T-helper 1 cell treated with Interleukin-12 subunit alpha and Interleukin-12 subunit beta and Interleukin-4 antibody, amounts not matched to agents 30 μg/mL and 1 μg/mL, for 36 hours (primary cell): ENCODE results near the gene LSAMP.

Experiments
- H3K27ac Mint-ChIP-seq: one replicate; pipeline ENCODE4 v1.8.0; 2021; ENCODE audit warnings: mild to moderate bottlenecking, mixed read lengths
- H3K27me3 Mint-ChIP-seq: one replicate; pipeline ENCODE4 v1.8.0; 2021; ENCODE audit warnings: low read depth, mixed read lengths
- H3K36me3 Mint-ChIP-seq: one replicate; pipeline ENCODE4 v1.8.0; 2021; ENCODE audit warnings: low read depth, mixed read lengths
- H3K4me1 Mint-ChIP-seq: one replicate; pipeline ENCODE4 v1.8.0; 2021; ENCODE audit warnings: low read depth, mixed read lengths
- H3K4me3 Mint-ChIP-seq: one replicate; pipeline ENCODE4 v1.8.0; 2021; ENCODE audit warnings: mild to moderate bottlenecking, moderate library complexity, mixed read lengths
- H3K9me3 Mint-ChIP-seq: one replicate; pipeline ENCODE4 v1.8.0; 2021; ENCODE audit warnings: mixed read lengths

LSAMP gene

GRCh38 chr3:116265976-116266584 lies 179.2 kb downstream of the LSAMP start:
- Mint-ChIP-seq H3K9me3 (no peaks in the 10 kb centered on the region), H3K27me3 (no peaks in the 10 kb centered on the region), H3K27ac (no peak overlapping the region), H3K4me3 (no peak overlapping the region), H3K4me1 (no peaks in the 10 kb centered on the region), H3K36me3 (no peaks in the 10 kb centered on the region)

GRCh38 chr3:116265320-116265695 lies 180.0 kb downstream of the LSAMP start:
- no peak overlapping the region for H3K4me3 Mint-ChIP-seq
- no peaks in the 10 kb centered on the region for H3K4me1 Mint-ChIP-seq
- H3K9me3 Mint-ChIP-seq: no peaks in the 10 kb centered on the region
- no peaks in the 10 kb centered on the region for H3K36me3 Mint-ChIP-seq
- no peak overlapping the region for H3K27ac Mint-ChIP-seq
- no peaks in the 10 kb centered on the region for H3K27me3 Mint-ChIP-seq

- no peak overlapping the region for H3K4me3 Mint-ChIP-seq
- H3K27me3 Mint-ChIP-seq: no peaks in the 10 kb centered on the region
- no peak overlapping the region for H3K27ac Mint-ChIP-seq
- no peaks in the 10 kb centered on the region for H3K4me1 Mint-ChIP-seq
- H3K36me3 Mint-ChIP-seq: no peaks in the 10 kb centered on the region
- H3K9me3 Mint-ChIP-seq: no peaks in the 10 kb centered on the region
These were observed 180.6 kb downstream of the LSAMP start for GRCh38 chr3:116264546-116265319.

DNA sequence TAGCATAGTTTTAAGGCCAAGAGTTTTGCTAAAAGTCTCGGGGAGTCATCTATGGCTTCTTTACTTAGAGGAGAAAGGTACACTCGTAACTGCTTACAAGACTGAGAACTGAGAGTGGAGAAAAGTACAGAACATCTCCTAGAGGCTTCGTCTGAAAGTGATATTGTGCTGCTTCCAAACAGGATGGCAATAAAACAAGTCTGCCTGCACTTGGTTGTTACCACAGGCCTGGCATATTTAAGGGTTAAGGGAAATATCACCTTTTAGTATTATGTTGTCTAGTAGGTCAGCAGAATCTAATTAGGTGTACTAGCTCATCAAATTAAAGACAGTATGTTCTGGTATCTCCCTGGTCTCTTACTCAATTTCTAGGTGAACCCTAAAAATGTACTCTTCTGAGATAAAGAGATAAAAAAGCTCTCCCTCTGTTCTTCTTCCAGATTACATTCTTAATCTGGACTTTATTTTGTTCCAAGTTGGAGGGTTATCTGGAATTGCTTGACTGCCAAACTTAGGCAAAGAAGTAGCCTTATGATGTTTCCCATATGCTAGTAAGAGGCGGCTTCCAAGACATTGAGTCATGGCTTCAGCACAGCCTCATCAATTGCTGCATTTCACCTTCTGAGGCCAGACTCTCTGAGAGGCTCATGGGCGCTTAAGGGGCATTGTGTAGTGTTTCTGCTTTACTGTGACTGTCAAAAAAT lies 181.3 kb downstream of the LSAMP start:
- Mint-ChIP-seq H3K4me1 (no peaks in the 10 kb centered on the region), H3K4me3 (no peak overlapping the region), H3K36me3 (no peaks in the 10 kb centered on the region), H3K27ac (no peak overlapping the region), H3K27me3 (no peaks in the 10 kb centered on the region), H3K9me3 (no peaks in the 10 kb centered on the region)

GRCh38 chr3:116260491-116260890 lies 184.8 kb downstream of the LSAMP start:
- Mint-ChIP-seq H3K27me3 (no peaks in the 10 kb centered on the region), H3K4me1 (no peaks in the 10 kb centered on the region), H3K36me3 (no peaks in the 10 kb centered on the region), H3K27ac (no peak overlapping the region), H3K9me3 (no peaks in the 10 kb centered on the region), H3K4me3 (no peak overlapping the region)

DNA sequence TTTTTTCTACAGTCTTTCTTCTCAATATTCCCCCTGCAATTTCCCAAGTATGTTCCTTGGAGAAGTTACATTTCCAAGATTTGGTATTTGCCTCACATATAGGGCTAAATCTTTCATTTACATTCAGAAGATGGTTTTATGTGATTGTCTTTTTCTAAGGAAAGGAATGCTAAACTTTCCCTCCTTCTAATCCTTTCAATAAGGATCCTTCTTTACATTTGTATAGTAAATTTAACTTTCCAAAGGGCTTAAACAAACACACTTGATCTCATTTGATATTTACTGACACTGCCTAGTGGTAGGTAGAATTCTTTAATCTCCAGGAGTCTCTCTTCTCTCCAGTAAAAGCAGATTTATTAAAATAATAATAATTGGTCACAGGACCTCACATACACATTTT lies 185.3 kb downstream of the LSAMP start:
- Mint-ChIP-seq H3K4me1 (no peaks in the 10 kb centered on the region), H3K27ac (no peak overlapping the region), H3K4me3 (no peak overlapping the region), H3K27me3 (no peaks in the 10 kb centered on the region), H3K9me3 (no peaks in the 10 kb centered on the region), H3K36me3 (no peaks in the 10 kb centered on the region)

- Mint-ChIP-seq H3K36me3 (no peaks in the 10 kb centered on the region), H3K9me3 (no peaks in the 10 kb centered on the region)
These were observed 188.3 kb downstream of the LSAMP start for GRCh38 chr3:116256843-116257485.

GRCh38 chr3:116254541-116254940 lies 190.7 kb downstream of the LSAMP start:
- Mint-ChIP-seq H3K9me3 (no peaks in the 10 kb centered on the region), H3K36me3 (no peaks in the 10 kb centered on the region)

More at GRCh38 chr3:116256843-116257485, 188.3 kb downstream of the LSAMP start:
- Mint-ChIP-seq H3K4me3 (no peak overlapping the region), H3K27me3 (no peaks in the 10 kb centered on the region), H3K27ac (no peak overlapping the region), H3K4me1 (no peaks in the 10 kb centered on the region)

DNA sequence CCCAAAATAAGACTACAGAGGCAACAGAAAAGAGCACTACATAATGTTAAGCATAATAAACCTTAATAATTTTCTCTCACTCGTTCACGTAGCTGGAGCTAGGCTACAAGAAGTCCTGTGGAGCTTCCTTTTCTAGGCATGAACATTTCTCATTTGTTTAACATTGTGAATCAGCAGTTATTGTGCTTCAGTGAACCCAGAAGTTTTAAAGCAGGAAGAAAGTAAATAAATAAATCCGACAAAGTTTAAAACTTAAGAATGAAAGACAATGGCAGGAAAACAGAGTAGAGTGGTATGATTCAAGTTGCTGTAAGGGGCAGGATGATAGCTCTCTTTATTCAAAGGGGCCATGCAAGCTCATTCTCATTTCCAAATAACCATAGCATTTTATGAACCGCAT lies 191.8 kb downstream of the LSAMP start:
- Mint-ChIP-seq H3K27ac (no peak overlapping the region), H3K36me3 (no peaks in the 10 kb centered on the region), H3K4me1 (no peaks in the 10 kb centered on the region), H3K4me3 (no peak overlapping the region), H3K9me3 (no peaks in the 10 kb centered on the region), H3K27me3 (no peaks in the 10 kb centered on the region)

More at GRCh38 chr3:116254541-116254940, 190.7 kb downstream of the LSAMP start:
- Mint-ChIP-seq H3K27me3 (no peaks in the 10 kb centered on the region), H3K4me3 (no peak overlapping the region), H3K4me1 (no peaks in the 10 kb centered on the region), H3K27ac (no peak overlapping the region)

DNA sequence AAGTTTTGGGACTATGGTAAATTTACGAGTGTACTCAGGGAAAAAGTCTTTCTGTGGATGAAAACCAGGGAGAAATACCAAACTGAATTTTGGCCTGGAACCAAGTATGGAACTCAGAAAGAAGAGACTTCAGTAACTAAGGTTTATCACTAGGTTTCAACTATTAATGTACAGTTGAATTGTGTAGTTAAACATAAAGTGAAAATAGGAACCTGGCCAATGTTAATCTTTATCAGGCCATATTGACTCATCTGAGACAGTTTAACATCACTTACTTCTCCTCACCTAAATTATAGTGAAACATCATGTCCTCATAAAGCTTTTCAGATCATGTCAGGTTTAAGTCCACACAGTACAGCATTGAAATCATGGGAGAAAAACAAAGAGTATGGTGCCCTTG lies 197.7 kb downstream of the LSAMP start:
- no peaks in the 10 kb centered on the region for H3K27me3 Mint-ChIP-seq
- peaks cover 4% of the 10 kb centered on the region for H3K9me3 Mint-ChIP-seq
- H3K4me3 Mint-ChIP-seq: no peak overlapping the region
- no peak overlapping the region for H3K27ac Mint-ChIP-seq
- no peaks in the 10 kb centered on the region for H3K36me3 Mint-ChIP-seq
- no peaks in the 10 kb centered on the region for H3K4me1 Mint-ChIP-seq

GRCh38 chr3:116246406-116246980 lies 198.8 kb downstream of the LSAMP start:
- H3K4me3 Mint-ChIP-seq: no peak overlapping the region
- H3K9me3 Mint-ChIP-seq: peaks cover 4% of the 10 kb centered on the region
- H3K4me1 Mint-ChIP-seq: no peaks in the 10 kb centered on the region
- H3K27me3 Mint-ChIP-seq: no peaks in the 10 kb centered on the region
- no peaks in the 10 kb centered on the region for H3K36me3 Mint-ChIP-seq
- no peak overlapping the region for H3K27ac Mint-ChIP-seq

DNA sequence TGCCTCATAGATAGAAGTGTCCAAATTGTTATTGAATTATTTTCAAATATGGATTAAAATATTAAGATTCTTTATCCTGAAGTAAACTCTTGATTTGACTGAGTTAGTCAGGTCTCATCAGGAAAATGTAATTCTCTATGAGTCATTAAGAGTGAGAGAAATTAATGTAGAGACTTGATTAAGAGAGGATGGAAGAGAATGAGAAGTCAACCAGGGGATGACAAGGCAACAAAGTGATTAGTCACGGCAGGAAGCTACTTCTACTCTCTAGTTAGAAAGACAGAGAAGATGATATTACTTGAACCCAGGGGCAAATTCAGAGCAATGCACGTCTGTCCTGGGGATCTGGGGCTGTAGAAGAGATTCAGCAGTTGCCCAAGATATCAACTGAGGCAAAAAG lies 202.5 kb downstream of the LSAMP start:
- no peaks in the 10 kb centered on the region for H3K36me3 Mint-ChIP-seq
- no peak overlapping the region for H3K27ac Mint-ChIP-seq
- H3K4me1 Mint-ChIP-seq: no peaks in the 10 kb centered on the region
- H3K9me3 Mint-ChIP-seq: peaks cover 1% of the 10 kb centered on the region
- H3K27me3 Mint-ChIP-seq: no peaks in the 10 kb centered on the region
- no peak overlapping the region for H3K4me3 Mint-ChIP-seq

DNA sequence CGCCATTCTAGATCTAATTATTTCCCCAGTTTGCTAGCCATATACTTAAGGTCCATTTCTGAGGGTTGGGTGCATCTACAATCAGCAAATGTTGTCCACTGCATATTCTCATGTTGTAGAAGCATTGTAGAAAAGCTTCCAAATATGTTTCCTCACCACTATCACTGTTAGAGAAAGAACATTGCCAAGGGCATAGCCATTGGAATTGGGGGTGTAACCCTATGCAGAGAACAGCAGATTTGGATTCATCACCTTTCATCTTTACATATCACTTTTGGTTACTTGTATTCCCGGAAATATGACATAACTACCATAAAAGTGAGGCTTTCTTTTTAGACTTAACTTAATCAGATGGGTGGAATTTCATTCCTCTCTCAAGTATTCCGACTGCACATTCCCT lies 203.6 kb downstream of the LSAMP start:
- no peaks in the 10 kb centered on the region for H3K9me3 Mint-ChIP-seq

GRCh38 chr3:116240261-116240660 lies 205.0 kb downstream of the LSAMP start:
- no peaks in the 10 kb centered on the region for H3K36me3 Mint-ChIP-seq
- H3K27ac Mint-ChIP-seq: no peak overlapping the region
- H3K4me3 Mint-ChIP-seq: no peak overlapping the region
- no peaks in the 10 kb centered on the region for H3K27me3 Mint-ChIP-seq
- no peaks in the 10 kb centered on the region for H3K4me1 Mint-ChIP-seq
- H3K9me3 Mint-ChIP-seq: no peaks in the 10 kb centered on the region

More for the DNA sequence above, 203.6 kb downstream of the LSAMP start:
- Mint-ChIP-seq H3K36me3 (no peaks in the 10 kb centered on the region), H3K4me3 (no peak overlapping the region), H3K27ac (no peak overlapping the region), H3K27me3 (no peaks in the 10 kb centered on the region), H3K4me1 (no peaks in the 10 kb centered on the region)
